Mammary epithelial cell (primary cell): ENCODE data around the gene RBL1.

Source experiments
- EZH2 ChIP-seq: IDR thresholded peaks from 2 replicates; pipeline ENCODE4 v1.6.1; 2012; ENCODE audit warnings: low read length, inconsistent platforms, borderline replicate concordance
- TF ChIP-seq, protein P1 (sequence below), 2 donors: IDR thresholded peaks in 1 of 2; conservative IDR thresholded peaks in 1 of 2; 2 replicates each; pipeline ENCODE4 v1.5.1; 2011 to 2012; ENCODE audit warnings: inconsistent platforms in 2 of 2, low read length in 2 of 2, mild to moderate bottlenecking in 2 of 2, control low read depth in 1 of 2, low read depth in 1 of 2; ENCODE audit not compliant: insufficient read depth in 1 of 2; ENCODE audit errors: extremely low read depth in 1 of 2

DNA sequence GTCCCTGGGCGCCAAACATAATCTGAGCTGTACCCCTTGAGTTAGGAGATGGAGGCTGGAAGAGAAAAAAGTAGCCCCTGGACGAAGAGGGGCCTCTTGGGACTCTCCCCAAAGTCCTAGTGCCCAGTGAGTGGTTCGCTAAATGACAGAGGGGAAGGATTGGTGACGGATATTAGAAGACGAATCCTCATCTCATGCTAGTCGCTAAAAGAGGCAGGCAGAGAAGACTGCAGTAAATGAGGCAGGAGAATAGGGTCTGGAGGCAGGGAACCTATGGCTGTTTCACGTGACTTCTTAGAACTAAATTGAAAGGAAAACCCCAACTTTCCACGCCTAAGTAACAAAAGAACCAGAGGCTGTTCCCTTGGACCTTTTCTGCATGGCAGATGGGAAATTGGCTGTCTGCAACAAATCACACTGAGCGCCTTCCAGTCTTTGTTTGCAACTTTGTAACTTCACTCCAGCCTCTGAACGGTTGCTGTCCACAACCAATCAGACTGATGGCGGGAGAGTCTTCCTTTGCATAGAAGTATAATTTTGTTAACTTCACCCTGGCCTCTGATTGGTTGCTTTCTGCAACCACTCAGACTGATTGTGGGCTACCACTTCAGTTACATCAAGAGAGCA lies 731 bp upstream of the RBL1 start:
- no peak for TF ChIP-seq EZH2
- TF ChIP-seq, protein P1, sequence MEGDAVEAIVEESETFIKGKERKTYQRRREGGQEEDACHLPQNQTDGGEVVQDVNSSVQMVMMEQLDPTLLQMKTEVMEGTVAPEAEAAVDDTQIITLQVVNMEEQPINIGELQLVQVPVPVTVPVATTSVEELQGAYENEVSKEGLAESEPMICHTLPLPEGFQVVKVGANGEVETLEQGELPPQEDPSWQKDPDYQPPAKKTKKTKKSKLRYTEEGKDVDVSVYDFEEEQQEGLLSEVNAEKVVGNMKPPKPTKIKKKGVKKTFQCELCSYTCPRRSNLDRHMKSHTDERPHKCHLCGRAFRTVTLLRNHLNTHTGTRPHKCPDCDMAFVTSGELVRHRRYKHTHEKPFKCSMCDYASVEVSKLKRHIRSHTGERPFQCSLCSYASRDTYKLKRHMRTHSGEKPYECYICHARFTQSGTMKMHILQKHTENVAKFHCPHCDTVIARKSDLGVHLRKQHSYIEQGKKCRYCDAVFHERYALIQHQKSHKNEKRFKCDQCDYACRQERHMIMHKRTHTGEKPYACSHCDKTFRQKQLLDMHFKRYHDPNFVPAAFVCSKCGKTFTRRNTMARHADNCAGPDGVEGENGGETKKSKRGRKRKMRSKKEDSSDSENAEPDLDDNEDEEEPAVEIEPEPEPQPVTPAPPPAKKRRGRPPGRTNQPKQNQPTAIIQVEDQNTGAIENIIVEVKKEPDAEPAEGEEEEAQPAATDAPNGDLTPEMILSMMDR (conservative IDR thresholded peaks at IDR 0.05 in 1 of 2, IDR thresholded peaks at IDR 0.05 in 1 of 2; ENCODE audit: extremely low read depth in 1 of 2, insufficient read depth in 1 of 2, low read depth in 1 of 2, low read length in 2 of 2): no peak
